ENCODE results near the gene C3.

- TF ChIP-seq, protein P1, sequence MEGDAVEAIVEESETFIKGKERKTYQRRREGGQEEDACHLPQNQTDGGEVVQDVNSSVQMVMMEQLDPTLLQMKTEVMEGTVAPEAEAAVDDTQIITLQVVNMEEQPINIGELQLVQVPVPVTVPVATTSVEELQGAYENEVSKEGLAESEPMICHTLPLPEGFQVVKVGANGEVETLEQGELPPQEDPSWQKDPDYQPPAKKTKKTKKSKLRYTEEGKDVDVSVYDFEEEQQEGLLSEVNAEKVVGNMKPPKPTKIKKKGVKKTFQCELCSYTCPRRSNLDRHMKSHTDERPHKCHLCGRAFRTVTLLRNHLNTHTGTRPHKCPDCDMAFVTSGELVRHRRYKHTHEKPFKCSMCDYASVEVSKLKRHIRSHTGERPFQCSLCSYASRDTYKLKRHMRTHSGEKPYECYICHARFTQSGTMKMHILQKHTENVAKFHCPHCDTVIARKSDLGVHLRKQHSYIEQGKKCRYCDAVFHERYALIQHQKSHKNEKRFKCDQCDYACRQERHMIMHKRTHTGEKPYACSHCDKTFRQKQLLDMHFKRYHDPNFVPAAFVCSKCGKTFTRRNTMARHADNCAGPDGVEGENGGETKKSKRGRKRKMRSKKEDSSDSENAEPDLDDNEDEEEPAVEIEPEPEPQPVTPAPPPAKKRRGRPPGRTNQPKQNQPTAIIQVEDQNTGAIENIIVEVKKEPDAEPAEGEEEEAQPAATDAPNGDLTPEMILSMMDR (IDR thresholded peaks at IDR 0.05), result no peak
- no peak for TF ChIP-seq POLR2A (IDR thresholded peaks at IDR 0.05)
Measured at GRCh38 chr19:6744381-6745301, 24.2 kb upstream of the C3 start.
